Psoas muscle (tissue), 8 donors: ENCODE measurements around the gene INSIG2. TPM values are rescaled to one million over a fixed set of nuclear protein-coding genes. Genes with fewer than 3 reads are reported as not detected.
"Not testable (repeated sequence)": the region's sequence is repeated elsewhere in the genome, so short reads cannot be mapped to it uniquely, and the experiment has no call there.

Experiments used
- ATAC-seq, 4 donors: fragments of 200-7000 bp; cut with Tn5 transposase; one replicate each; pipeline ENCODE4 v1.9.1; 2020; ENCODE audit warnings: moderate library complexity in 3 of 4, mild to moderate bottlenecking in 2 of 4
- DNase-seq, 2 donors: peaks; one replicate each; pipeline ENCODE4 v3.0.0-alpha.2; 2020
- H3K27ac ChIP-seq: fragments of 200-600 bp; one replicate; pipeline ENCODE4 v1.8.0; 2022
- H3K27me3 ChIP-seq, 3 donors: fragments of 200-600 bp in 1 of 3; one replicate each; pipeline versions ENCODE4 v1.6.1 to v1.8.0; 2013 to 2022; ENCODE audit warnings: low read length in 2 of 3, mild to moderate bottlenecking in 2 of 3, moderate library complexity in 1 of 3; ENCODE audit not compliant: insufficient read depth in 3 of 3
- H3K36me3 ChIP-seq, 2 donors: fragments of 200-600 bp in 1 of 2; one replicate each; pipeline versions ENCODE4 v1.6.1 to v1.8.0; 2013 to 2022; ENCODE audit warnings: low read depth in 1 of 2, mild to moderate bottlenecking in 1 of 2, moderate library complexity in 1 of 2; ENCODE audit not compliant: insufficient read depth in 1 of 2
- H3K4me1 ChIP-seq: fragments of 200-600 bp; one replicate; pipeline ENCODE4 v1.8.0; 2022
- H3K4me3 ChIP-seq: fragments of 200-600 bp; one replicate; pipeline ENCODE4 v1.8.0; 2022; ENCODE audit warnings: mild to moderate bottlenecking
- H3K9me3 ChIP-seq: fragments of 200-600 bp; one replicate; pipeline ENCODE4 v1.8.0; 2022
- CTCF ChIP-seq: fragments of 200-600 bp; IDR thresholded peaks from one replicate; pipeline ENCODE4 v1.8.0; 2022; ENCODE audit warnings: antibody characterized with exemption
- WGBS, 3 donors: extraction: QIAGEN DNeasy Blood & Tissue Kit; methylation state at CpG; one replicate each; pipeline versions ENCODE4 v1.1.6 to v1.1.7; 2013; 5-methylcytosine and 5-hydroxymethylcytosine counted together
- intact Hi-C, 2 donors: fragments of 100-400 bp; cut with DNase I; formaldehyde crosslinking; loops; one replicate each; pipeline versions ENCODE4 v1.11.0 to v1.14.2; 2022
- polyA plus RNA-seq, 3 donors: library from polyadenylated mRNA; stranded (reverse); fragments of 200-250 nt; gene quantifications; one replicate each; pipeline ENCODE4 v1.2.3, GENCODE V29; 2013
- total RNA-seq, 4 donors: library from RNA; stranded (reverse); fragmentation: NEBNext Ultra II Directional in 2 of 4; extraction: Animal tissue kit (Norgen Biotek cat#: 25700) in 2 of 4; gene quantifications; one replicate each; pipeline versions ENCODE4 v1.2.1 to v1.2.4, GENCODE V29; 2021 to 2023
- donor health status: healthy with polysubstance abuse.
- donor health status: DM: no; HTN: no; CAD: no; lungs with moderate emphysema.
- donor health status: Bipolar disorder and iron deficiency.
- donor health status: healthy.
- donor health status: DM: yes; HTN: yes; CAD: no.
- donor health status: DM: no; HTN: no; CAD: no.
- donor health status: DM: no; HTN: no; CAD: no.
- donor health status: DM: yes; HTN: yes; CAD: no.

The INSIG2 gene
- total and polyA plus RNA-seq, 7 donors: 4.8 to 16.9 (median 7.6) TPM

- intact Hi-C loops: loop anchor here in 1 of 2 donors (5.0 kb wide), 1 partner anchor 279 kb away; the partner anchor contains the start of gene DDX18
- WGBS, 3 donors: 69 to 79% (median 78%) methylated on average over 2 of the region's 2 CpGs
These were observed 2.8 kb downstream of the INSIG2 start for GRCh38 chr2:118091140-118091478.

GRCh38 chr2:118091631-118092030 is 3.4 kb downstream of the INSIG2 start:
- DNase-seq: no peak
- H3K9me3 ChIP-seq: no peaks in the 10 kb centered on the region
- no peak overlapping the region for H3K27ac ChIP-seq
- intact Hi-C loops: loop anchor here in 1 of 2 donors (5.0 kb wide), 1 partner anchor 279 kb away; the partner anchor contains the start of gene DDX18
- H3K27me3 ChIP-seq: no peaks in the 10 kb centered on the region
- no peak for ATAC-seq
- H3K36me3 ChIP-seq: peaks cover 0 to 3% of the 10 kb centered on the region in 2 donors
- TF ChIP-seq CTCF: no peak
- H3K4me1 ChIP-seq: peaks cover 8% of the 10 kb centered on the region
- no peak overlapping the region for H3K4me3 ChIP-seq
- 81 to 83% (median 81%) methylated on average over 1 of the region's 1 CpG for WGBS, 3 donors

More at GRCh38 chr2:118091140-118091478, 2.8 kb downstream of the INSIG2 start:
- no peak overlapping the region for H3K4me3 ChIP-seq
- no peaks in the 10 kb centered on the region for H3K36me3 ChIP-seq
- ATAC-seq (no peak), DNase-seq (no peak)
- H3K27ac ChIP-seq: no peak overlapping the region
- TF ChIP-seq CTCF: no peak
- no peaks in the 10 kb centered on the region for H3K9me3 ChIP-seq
- H3K4me1 ChIP-seq: peaks cover 8% of the 10 kb centered on the region
- no peaks in the 10 kb centered on the region for H3K27me3 ChIP-seq

DNA sequence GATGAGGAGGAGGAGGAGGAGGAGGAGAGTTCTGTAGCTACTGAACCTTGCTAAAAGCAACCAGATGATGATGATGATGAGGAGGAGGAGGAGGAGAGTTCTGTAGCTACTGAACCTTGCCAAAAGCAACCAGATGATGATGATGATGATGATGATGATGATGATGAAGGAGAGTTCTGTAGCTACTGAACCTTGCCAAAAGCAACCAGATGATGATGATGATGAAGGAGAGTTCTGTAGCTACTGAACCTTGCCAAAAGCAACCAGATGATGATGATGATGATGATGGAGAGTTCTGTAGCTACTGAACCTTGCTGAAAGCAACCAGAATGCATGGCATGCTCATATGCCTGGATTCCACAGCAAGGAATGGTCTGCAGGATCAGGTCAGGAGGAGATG is 5.8 kb downstream of the INSIG2 start:
- not testable (repeated sequence) for H3K4me1 ChIP-seq, H3K36me3 ChIP-seq, H3K9me3 ChIP-seq, ATAC-seq, H3K27ac ChIP-seq, H3K4me3 ChIP-seq, DNase-seq, H3K27me3 ChIP-seq
- intact Hi-C loops: loop anchor here in 1 of 2 donors (5.0 kb wide), 1 partner anchor 282 kb away; the partner anchor contains the start of gene DDX18

GRCh38 chr2:118094503-118094902 is 6.2 kb downstream of the INSIG2 start:
- no peak for ATAC-seq
- DNase-seq: no peak
- H3K4me1 ChIP-seq: no peaks in the 10 kb centered on the region
- no peak overlapping the region for H3K4me3 ChIP-seq
- no peaks in the 10 kb centered on the region for H3K27me3 ChIP-seq
- WGBS, 3 donors: 74 to 77% (median 76%) methylated on average over 2 of the region's 2 CpGs
- H3K36me3 ChIP-seq: peaks cover 0 to 9% of the 10 kb centered on the region in 2 donors
- no peak for TF ChIP-seq CTCF
- intact Hi-C loops: loop anchor here in 1 of 2 donors (5.0 kb wide), 1 partner anchor 282 kb away; the partner anchor contains the start of gene DDX18
- no peak overlapping the region for H3K27ac ChIP-seq
- no peaks in the 10 kb centered on the region for H3K9me3 ChIP-seq

- H3K4me1 ChIP-seq: no peaks in the 10 kb centered on the region
- no peak overlapping the region for H3K4me3 ChIP-seq
- peaks cover 0 to 9% of the 10 kb centered on the region in 2 donors for H3K36me3 ChIP-seq
- DNase-seq: no peak
- H3K9me3 ChIP-seq: no peaks in the 10 kb centered on the region
- intact Hi-C loops: no loop called here
- 73 to 78% (median 74%) methylated on average over 5 of the region's 5 CpGs for WGBS, 3 donors
- no peak for ATAC-seq
- H3K27ac ChIP-seq: no peak overlapping the region
- TF ChIP-seq CTCF: no peak
- no peaks in the 10 kb centered on the region for H3K27me3 ChIP-seq
These were observed 7.3 kb downstream of the INSIG2 start for GRCh38 chr2:118095610-118096009.
